Measurements from ENCODE around the gene SS18. TPM values are rescaled to one million over a fixed set of nuclear protein-coding genes. Genes with fewer than 3 reads are reported as not detected.

Gene SS18
- total RNA-seq, 1 experiment from 2014 or later, result 84.6 TPM

DNA sequence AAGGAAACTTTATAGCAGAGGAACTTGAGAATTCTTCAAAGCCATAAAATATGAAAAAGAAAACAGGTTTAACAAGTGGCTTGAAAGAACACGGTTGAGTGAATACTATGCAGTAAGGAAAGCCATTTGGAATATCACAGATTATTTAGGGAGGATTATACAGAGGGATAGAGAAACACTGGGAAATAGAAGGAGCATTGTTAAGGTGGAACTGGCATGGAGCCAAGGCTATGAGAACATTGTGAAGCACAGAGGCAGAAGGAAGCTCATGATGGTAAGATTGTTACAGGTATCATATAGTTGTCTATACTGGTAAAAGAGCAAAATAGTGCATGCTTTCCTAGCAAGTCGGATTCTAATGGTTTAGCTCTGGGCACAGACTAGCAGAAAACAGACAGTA is 87.1 kb downstream of the SS18 start:
- no peak overlapping the region for H3K27ac ChIP-seq (ENCODE audit: low read depth, low read length, poor library complexity, severe bottlenecking)
- no peak for DNase-seq (ENCODE audit: low spot score)
- ChIA-PET CTCF (interaction anchor here (0.7 kb wide), 1 partner anchor 1955 kb away, joined by 3 read pairs; no protein-coding TSS in a partner anchor), POLR2A (ENCODE audit: low non-redundant PET) (no interaction called here)
- BruUV-seq (replicated peaks), result no TSS peak
- H3K4me3 ChIP-seq (ENCODE audit: low read depth, low read length, poor library complexity, severe bottlenecking), result no peak overlapping the region
- H3K9me3 ChIP-seq (ENCODE audit: low read depth, low read length, poor library complexity, severe bottlenecking), result no peaks in the 10 kb centered on the region
- intact Hi-C loops (cut with micrococcal nuclease; ENCODE audit: unreplicated experiment), result no loop called here
- no peaks in the 10 kb centered on the region for H3K4me1 ChIP-seq (ENCODE audit: insufficient read depth, low read length, poor library complexity, severe bottlenecking)
- no peaks in the 10 kb centered on the region for H3K27me3 ChIP-seq (replicated peaks; ENCODE audit: insufficient read depth, low read depth, low read length, poor library complexity)
- no peaks in the 10 kb centered on the region for H3K36me3 ChIP-seq (ENCODE audit: insufficient read depth, low read length, poor library complexity, severe bottlenecking)
- TF ChIP-seq, protein P1, sequence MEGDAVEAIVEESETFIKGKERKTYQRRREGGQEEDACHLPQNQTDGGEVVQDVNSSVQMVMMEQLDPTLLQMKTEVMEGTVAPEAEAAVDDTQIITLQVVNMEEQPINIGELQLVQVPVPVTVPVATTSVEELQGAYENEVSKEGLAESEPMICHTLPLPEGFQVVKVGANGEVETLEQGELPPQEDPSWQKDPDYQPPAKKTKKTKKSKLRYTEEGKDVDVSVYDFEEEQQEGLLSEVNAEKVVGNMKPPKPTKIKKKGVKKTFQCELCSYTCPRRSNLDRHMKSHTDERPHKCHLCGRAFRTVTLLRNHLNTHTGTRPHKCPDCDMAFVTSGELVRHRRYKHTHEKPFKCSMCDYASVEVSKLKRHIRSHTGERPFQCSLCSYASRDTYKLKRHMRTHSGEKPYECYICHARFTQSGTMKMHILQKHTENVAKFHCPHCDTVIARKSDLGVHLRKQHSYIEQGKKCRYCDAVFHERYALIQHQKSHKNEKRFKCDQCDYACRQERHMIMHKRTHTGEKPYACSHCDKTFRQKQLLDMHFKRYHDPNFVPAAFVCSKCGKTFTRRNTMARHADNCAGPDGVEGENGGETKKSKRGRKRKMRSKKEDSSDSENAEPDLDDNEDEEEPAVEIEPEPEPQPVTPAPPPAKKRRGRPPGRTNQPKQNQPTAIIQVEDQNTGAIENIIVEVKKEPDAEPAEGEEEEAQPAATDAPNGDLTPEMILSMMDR (conservative IDR thresholded peaks at IDR 0.05; ENCODE audit: low read depth, low read length), result no peak
- no peak for TF ChIP-seq EZH2 (IDR thresholded peaks at IDR 0.05; ENCODE audit: borderline replicate concordance, low read depth, low read length, poor library complexity, severe bottlenecking)

DNA sequence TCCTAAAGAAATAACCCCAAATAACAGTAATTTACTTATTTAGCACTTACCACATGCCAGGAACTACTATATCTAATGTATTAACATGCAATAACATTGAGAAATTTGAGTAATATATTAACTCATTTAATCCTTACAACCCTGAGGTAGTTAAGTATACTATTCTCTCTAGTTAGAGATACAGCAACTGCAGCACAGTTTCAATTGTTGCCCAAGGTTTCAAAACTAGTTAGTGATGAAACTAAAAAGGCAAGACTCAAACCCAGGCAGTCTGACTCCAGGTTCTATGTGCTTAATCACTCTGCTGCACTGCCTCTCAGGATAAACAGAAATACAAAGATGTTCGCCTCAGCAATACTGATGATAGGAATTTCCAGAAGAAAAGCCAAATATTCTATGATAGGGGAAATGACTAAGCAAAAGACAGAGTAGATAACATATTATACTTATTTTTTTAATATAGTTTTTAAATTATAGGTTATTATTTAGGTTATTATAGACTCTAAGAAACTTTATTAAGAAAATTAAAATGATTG is 88.0 kb downstream of the SS18 start:
- ChIA-PET CTCF (no interaction called here), POLR2A (ENCODE audit: low non-redundant PET) (no interaction called here)
- TF ChIP-seq, protein P1 (conservative IDR thresholded peaks at IDR 0.05; ENCODE audit: low read depth, low read length), result no peak
- no peak for TF ChIP-seq EZH2 (IDR thresholded peaks at IDR 0.05; ENCODE audit: borderline replicate concordance, low read depth, low read length, poor library complexity, severe bottlenecking)
- no peaks in the 10 kb centered on the region for H3K9me3 ChIP-seq (ENCODE audit: low read depth, low read length, poor library complexity, severe bottlenecking)
- no peak for DNase-seq (ENCODE audit: low spot score)
- intact Hi-C loops (cut with micrococcal nuclease; ENCODE audit: unreplicated experiment), result no loop called here
- H3K27ac ChIP-seq (ENCODE audit: low read depth, low read length, poor library complexity, severe bottlenecking), result no peak overlapping the region
- BruUV-seq (replicated peaks), result no TSS peak
- no peak overlapping the region for H3K4me3 ChIP-seq (ENCODE audit: low read depth, low read length, poor library complexity, severe bottlenecking)
- H3K36me3 ChIP-seq (ENCODE audit: insufficient read depth, low read length, poor library complexity, severe bottlenecking), result no peaks in the 10 kb centered on the region
- H3K4me1 ChIP-seq (ENCODE audit: insufficient read depth, low read length, poor library complexity, severe bottlenecking), result no peaks in the 10 kb centered on the region
- H3K27me3 ChIP-seq (replicated peaks; ENCODE audit: insufficient read depth, low read depth, low read length, poor library complexity), result no peaks in the 10 kb centered on the region

DNA sequence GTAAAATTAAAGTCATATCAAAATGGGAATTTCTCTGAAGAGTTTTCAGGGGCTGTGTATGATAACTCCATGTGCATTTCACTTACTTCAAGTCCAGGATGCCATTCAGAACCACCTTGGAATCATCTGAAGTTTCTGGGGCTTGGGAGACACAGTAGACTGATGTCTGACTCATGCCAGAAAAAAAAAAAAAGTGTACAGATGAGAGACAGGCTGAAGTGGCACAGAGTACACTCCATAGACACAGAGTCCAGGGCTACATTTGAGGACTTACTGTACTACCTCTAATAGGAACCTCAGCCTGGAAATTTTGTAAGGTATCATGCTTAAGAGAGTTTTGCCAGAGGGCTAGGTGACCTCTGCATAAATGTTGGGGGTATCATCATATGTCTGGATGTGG is 92.0 kb downstream of the SS18 start:
- Histone ChIP-seq H3K4me3 (ENCODE audit: low read depth, low read length, poor library complexity, severe bottlenecking) (no peak overlapping the region), H3K4me1 (ENCODE audit: insufficient read depth, low read length, poor library complexity, severe bottlenecking) (no peaks in the 10 kb centered on the region), H3K9me3 (ENCODE audit: low read depth, low read length, poor library complexity, severe bottlenecking) (no peaks in the 10 kb centered on the region), H3K36me3 (ENCODE audit: insufficient read depth, low read length, poor library complexity, severe bottlenecking) (no peaks in the 10 kb centered on the region), H3K27me3 (replicated peaks; ENCODE audit: insufficient read depth, low read depth, low read length, poor library complexity) (no peaks in the 10 kb centered on the region), H3K27ac (ENCODE audit: low read depth, low read length, poor library complexity, severe bottlenecking) (no peak overlapping the region)
- intact Hi-C loops (cut with micrococcal nuclease; ENCODE audit: unreplicated experiment), result no loop called here
- TF ChIP-seq, protein P1 (conservative IDR thresholded peaks at IDR 0.05; ENCODE audit: low read depth, low read length), result no peak
- no peak for TF ChIP-seq EZH2 (IDR thresholded peaks at IDR 0.05; ENCODE audit: borderline replicate concordance, low read depth, low read length, poor library complexity, severe bottlenecking)
- ChIA-PET CTCF (no interaction called here), POLR2A (ENCODE audit: low non-redundant PET) (no interaction called here)
- no TSS peak for BruUV-seq (replicated peaks)
- DNase-seq (ENCODE audit: low spot score), result no peak

All from A673 (cell line).